IgD-negative memory B cell (primary cell): ENCODE results near the gene CDHR2. TPM values are rescaled to one million over a fixed set of nuclear protein-coding genes. Genes with fewer than 3 reads are reported as not detected.
"Not testable (repeated sequence)": the region's sequence is repeated elsewhere in the genome, so short reads cannot be mapped to it uniquely, and the experiment has no call there.

Source experiments
- H3K27ac Mint-ChIP-seq, 3 donors: one replicate each; pipeline ENCODE4 v1.8.0; 2020 to 2022; ENCODE audit warnings: mild to moderate bottlenecking in 3 of 3, mixed read lengths in 3 of 3, moderate library complexity in 1 of 3
- H3K27me3 Mint-ChIP-seq: one replicate; pipeline ENCODE4 v1.8.0; 2021; ENCODE audit warnings: mixed read lengths
- H3K36me3 Mint-ChIP-seq: one replicate; pipeline ENCODE4 v1.8.0; 2020; ENCODE audit warnings: mild to moderate bottlenecking, mixed read lengths
- H3K4me1 Mint-ChIP-seq, 3 donors: one replicate each; pipeline ENCODE4 v1.8.0; 2020 to 2022; ENCODE audit warnings: mixed read lengths in 3 of 3, mild to moderate bottlenecking in 1 of 3
- H3K4me3 Mint-ChIP-seq, 4 donors: one replicate each; pipeline ENCODE4 v1.8.0; 2020 to 2022; ENCODE audit warnings: mild to moderate bottlenecking in 4 of 4, mixed read lengths in 4 of 4, moderate library complexity in 3 of 4
- H3K9me3 Mint-ChIP-seq, 3 donors: one replicate each; pipeline ENCODE4 v1.8.0; 2020 to 2021; ENCODE audit warnings: mixed read lengths in 3 of 3, mild to moderate bottlenecking in 1 of 3
- polyA plus RNA-seq: library from polyadenylated mRNA; unstranded; fragments of 300-500 nt; fragmentation: Illumina TruSeq; gene quantifications from one replicate; pipeline ENCODE4 v1.2.3, GENCODE V29; 2021

Gene CDHR2
- polyA plus RNA-seq, 1 donor from 2014 or later: not detected

DNA sequence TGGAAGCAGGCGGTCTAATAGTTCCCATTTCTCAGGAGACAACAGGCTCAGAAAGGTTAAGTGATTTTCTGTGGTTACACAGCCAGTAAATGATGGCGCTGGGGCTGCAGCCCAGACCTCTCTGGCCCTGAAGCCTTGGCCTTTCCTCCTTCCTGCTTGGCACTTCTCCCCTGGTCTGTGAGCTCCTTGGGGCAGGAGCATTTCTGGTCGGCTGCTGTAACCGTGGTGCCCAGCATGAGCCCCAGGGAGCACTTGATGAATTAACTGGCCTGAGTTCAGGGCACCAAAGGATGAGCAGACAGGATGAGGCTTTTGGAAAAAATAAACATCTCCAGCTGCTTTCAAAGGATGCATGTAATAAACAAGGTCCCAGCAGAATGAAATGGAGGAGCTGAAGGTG lies 30.2 kb downstream of the CDHR2 start:
- Mint-ChIP-seq H3K4me1 (peaks cover 0 to 7% (median 4%) of the 10 kb centered on the region in 3 donors), H3K27me3 (peaks cover 5% of the 10 kb centered on the region), H3K4me3 (no peak overlapping the region), H3K36me3 (no peaks in the 10 kb centered on the region), H3K9me3 (peaks cover 0 to 3% (median 0%) of the 10 kb centered on the region in 3 donors), H3K27ac (no peak overlapping the region)

DNA sequence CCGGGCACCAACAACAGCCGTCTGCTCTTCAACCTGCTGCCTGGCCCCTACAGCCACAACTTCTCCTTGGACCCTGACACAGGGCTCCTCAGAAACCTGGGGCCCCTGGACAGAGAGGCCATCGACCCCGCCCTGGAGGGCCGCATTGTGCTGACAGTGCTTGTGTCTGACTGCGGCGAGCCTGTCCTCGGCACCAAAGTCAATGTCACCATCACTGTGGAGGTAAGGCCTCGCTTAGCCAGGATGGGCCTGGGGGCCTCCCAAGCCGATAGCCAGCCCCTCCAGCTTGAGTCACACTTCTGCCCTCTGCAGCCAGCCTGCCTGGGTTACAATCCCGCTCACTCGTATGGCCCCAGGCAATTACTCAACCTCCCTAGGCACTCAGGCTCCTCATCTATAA lies 32.2 kb downstream of the CDHR2 start:
- Mint-ChIP-seq H3K36me3 (no peaks in the 10 kb centered on the region), H3K4me1 (peaks cover 0 to 7% (median 4%) of the 10 kb centered on the region in 3 donors), H3K9me3 (peaks cover 5 to 10% (median 6%) of the 10 kb centered on the region in 3 donors), H3K27me3 (peaks cover 2% of the 10 kb centered on the region), H3K27ac (no peak overlapping the region), H3K4me3 (no peak overlapping the region)

DNA sequence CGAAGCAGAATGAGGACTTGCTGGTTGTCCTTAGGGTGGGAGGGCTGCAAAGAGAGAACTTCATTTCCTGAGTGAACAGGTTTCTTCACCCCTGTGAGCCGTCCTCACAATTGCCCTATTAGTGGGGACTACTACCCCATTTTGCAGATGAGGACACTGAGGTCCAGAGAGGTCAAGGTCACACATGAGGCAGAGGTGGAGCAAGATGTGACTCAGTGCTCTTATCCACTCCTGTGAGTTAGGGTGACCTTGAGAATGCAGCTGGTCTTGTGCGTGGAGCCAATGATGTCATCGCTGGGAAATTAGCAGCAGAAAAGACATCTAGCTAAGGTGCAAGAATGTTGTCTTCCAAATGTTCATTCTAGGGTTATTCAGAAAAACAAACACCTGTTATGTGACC lies 33.9 kb downstream of the CDHR2 start:
- Mint-ChIP-seq H3K9me3 (peaks cover 5 to 10% (median 6%) of the 10 kb centered on the region in 3 donors), H3K4me3 (no peak overlapping the region)

GRCh38 chr5:176587398-176587797 lies 38.3 kb downstream of the CDHR2 start:
- H3K27me3 Mint-ChIP-seq: peaks cover 2% of the 10 kb centered on the region
- H3K9me3 Mint-ChIP-seq: peaks cover 5 to 10% (median 6%) of the 10 kb centered on the region in 3 donors
- H3K4me3 Mint-ChIP-seq: no peak overlapping the region
- no peaks in the 10 kb centered on the region for H3K36me3 Mint-ChIP-seq
- no peaks in the 10 kb centered on the region for H3K4me1 Mint-ChIP-seq
- no peak overlapping the region for H3K27ac Mint-ChIP-seq

More for the DNA sequence above, 33.9 kb downstream of the CDHR2 start:
- no peaks in the 10 kb centered on the region for H3K36me3 Mint-ChIP-seq
- H3K27me3 Mint-ChIP-seq: peaks cover 2% of the 10 kb centered on the region
- H3K27ac Mint-ChIP-seq: peak overlapping the region in 1 of 3 donors; percentile 31
- peaks cover 0 to 4% (median 4%) of the 10 kb centered on the region in 3 donors for H3K4me1 Mint-ChIP-seq

- Mint-ChIP-seq H3K4me3 (no peak overlapping the region), H3K9me3 (peaks cover 5 to 10% (median 6%) of the 10 kb centered on the region in 3 donors), H3K27ac (peak overlapping the region in 1 of 3 donors; percentile 2), H3K36me3 (peaks cover 2% of the 10 kb centered on the region), H3K4me1 (no peaks in the 10 kb centered on the region), H3K27me3 (peaks cover 2% of the 10 kb centered on the region)
Observed at GRCh38 chr5:176588297-176588696, 39.2 kb downstream of the CDHR2 start.

GRCh38 chr5:176589039-176589769 lies 40.1 kb downstream of the CDHR2 start:
- H3K27me3 Mint-ChIP-seq: no peaks in the 10 kb centered on the region
- H3K9me3 Mint-ChIP-seq: peaks cover 5 to 7% (median 6%) of the 10 kb centered on the region in 3 donors
- peaks cover 2% of the 10 kb centered on the region for H3K36me3 Mint-ChIP-seq

DNA sequence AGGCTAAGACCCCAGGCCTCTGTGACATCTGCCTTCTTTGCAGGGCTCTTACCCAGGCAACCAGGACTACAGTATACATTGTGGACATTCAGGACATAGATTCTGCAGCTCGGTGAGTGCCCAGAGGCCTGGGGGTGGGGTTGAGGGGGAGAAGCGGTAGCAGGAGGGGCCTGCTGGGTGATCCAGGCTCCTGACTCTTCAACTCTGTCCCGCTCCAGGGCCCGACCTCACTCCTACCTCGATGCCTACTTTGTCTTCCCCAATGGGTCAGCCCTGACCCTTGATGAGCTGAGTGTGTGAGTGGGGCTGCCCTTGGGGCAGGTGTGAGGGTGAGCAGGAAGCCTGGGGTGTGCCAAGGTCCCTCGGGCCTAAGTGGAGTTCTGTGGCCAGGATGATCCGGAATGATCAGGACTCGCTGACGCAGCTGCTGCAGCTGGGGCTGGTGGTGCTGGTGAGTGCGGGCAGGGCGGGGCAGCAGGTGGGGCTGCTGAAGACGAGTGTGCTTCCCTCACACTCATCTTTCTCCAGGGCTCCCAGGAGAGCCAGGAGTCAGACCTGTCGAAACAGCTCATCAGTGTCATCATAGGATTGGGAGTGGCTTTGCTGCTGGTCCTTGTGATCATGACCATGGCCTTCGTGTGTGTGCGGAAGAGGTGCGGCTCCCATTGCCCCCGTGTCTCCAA lies 41.0 kb downstream of the CDHR2 start:
- no peaks in the 10 kb centered on the region for H3K4me1 Mint-ChIP-seq
- H3K36me3 Mint-ChIP-seq: peaks cover 2% of the 10 kb centered on the region
- H3K4me3 Mint-ChIP-seq: no peak overlapping the region
- peaks cover 4% of the 10 kb centered on the region in 3 donors for H3K9me3 Mint-ChIP-seq
- H3K27me3 Mint-ChIP-seq: no peaks in the 10 kb centered on the region
- H3K27ac Mint-ChIP-seq: no peak overlapping the region

More at GRCh38 chr5:176589039-176589769, 40.1 kb downstream of the CDHR2 start:
- no peaks in the 10 kb centered on the region for H3K4me1 Mint-ChIP-seq
- H3K27ac Mint-ChIP-seq: no peak overlapping the region
- H3K4me3 Mint-ChIP-seq: no peak overlapping the region

- H3K27ac Mint-ChIP-seq, H3K27me3 Mint-ChIP-seq, H3K4me1 Mint-ChIP-seq, H3K9me3 Mint-ChIP-seq, H3K4me3 Mint-ChIP-seq, H3K36me3 Mint-ChIP-seq: not testable (repeated sequence)
Observed at GRCh38 chr5:176591667-176592066, 42.5 kb downstream of the CDHR2 start.

- H3K4me3 Mint-ChIP-seq: no peak overlapping the region
Observed at GRCh38 chr5:176592573-176592972, 43.4 kb downstream of the CDHR2 start.

DNA sequence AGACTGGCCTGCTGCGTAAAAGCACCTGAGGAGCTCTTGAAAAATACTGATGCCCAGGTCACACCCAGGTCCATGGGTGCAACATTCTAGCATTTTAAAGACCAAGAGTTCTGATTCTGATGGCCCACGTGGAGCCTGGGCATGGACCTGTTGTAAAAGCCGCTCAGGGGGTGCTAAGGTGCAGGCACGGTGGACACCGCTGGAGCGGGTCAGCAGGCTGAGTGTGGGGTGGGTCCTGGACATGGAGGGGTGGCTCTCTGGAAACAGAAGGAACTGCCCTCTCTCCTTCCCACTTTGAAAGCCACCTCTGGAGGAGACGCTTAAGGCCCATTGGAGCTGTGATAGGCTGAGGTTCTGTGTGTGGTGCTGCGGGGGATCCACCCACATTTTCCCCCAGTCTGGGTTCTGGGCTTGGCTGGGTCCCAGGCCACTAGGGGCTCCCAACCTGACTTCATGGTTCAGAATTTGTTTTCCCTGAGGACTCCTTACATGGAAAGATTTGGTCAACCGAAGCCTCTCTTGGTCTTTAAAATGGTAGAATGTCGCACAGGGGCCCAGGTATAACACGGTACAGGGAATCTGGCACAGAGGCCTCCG lies 44.2 kb downstream of the CDHR2 start:
- H3K4me3 Mint-ChIP-seq: peak overlapping the region in 1 of 4 donors; percentile 11
- no peaks in the 10 kb centered on the region for H3K9me3 Mint-ChIP-seq
- no peaks in the 10 kb centered on the region for H3K27me3 Mint-ChIP-seq
- H3K27ac Mint-ChIP-seq: no peak overlapping the region
- peaks cover 2% of the 10 kb centered on the region for H3K36me3 Mint-ChIP-seq
- H3K4me1 Mint-ChIP-seq: no peaks in the 10 kb centered on the region

More at GRCh38 chr5:176592573-176592972, 43.4 kb downstream of the CDHR2 start:
- Mint-ChIP-seq H3K36me3 (peaks cover 2% of the 10 kb centered on the region), H3K9me3 (no peaks in the 10 kb centered on the region), H3K27me3 (no peaks in the 10 kb centered on the region), H3K4me1 (no peaks in the 10 kb centered on the region), H3K27ac (no peak overlapping the region)

DNA sequence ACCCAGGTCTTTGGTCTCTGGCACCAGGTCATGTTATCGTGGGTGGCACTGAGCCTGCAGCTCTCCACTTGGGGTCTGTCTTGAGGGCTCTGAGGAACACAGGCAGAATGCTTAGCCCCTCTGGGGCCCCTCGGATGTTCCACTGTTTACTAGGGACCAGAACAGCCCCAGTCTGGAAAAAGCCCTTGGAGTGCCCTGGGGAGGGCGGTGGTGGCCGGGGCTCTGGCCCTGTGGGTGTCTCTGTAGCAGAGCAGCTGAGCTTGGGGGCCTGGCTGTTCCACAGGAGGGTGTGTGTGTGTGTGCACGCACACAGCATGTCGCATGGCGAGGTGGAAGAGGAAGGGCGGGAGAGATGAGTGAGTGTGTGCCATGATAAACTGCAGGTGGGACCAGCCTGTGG lies 45.4 kb downstream of the CDHR2 start:
- Mint-ChIP-seq H3K27me3 (no peaks in the 10 kb centered on the region), H3K9me3 (no peaks in the 10 kb centered on the region), H3K36me3 (peaks cover 6% of the 10 kb centered on the region), H3K27ac (no peak overlapping the region), H3K4me3 (peak overlapping the region in 1 of 4 donors; percentile 38), H3K4me1 (peaks cover 0 to 2% (median 0%) of the 10 kb centered on the region in 3 donors)

DNA sequence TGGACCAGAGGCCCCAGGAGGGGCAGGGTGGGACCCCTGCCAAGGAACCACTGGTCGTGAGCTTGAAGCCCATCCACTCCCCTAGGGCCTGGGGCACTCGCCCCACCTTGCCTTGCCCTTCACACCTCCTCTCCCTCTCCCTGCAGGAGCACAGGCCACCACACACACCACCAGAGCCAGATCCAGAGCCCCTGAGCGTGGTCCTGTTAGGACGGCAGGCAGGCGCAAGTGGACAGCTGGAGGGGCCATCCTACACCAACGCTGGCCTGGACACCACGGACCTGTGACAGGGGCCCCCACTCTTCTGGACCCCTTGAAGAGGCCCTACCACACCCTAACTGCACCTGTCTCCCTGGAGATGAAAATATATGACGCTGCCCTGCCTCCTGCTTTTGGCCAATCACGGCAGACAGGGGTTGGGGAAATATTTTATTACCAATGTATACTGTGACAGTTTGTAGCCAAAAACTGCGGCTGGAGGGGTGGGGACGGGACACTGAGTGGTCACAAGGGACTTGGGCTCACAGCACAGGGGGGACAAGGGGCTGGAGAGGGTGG lies 46.3 kb downstream of the CDHR2 start:
- no peak overlapping the region for H3K27ac Mint-ChIP-seq
- H3K36me3 Mint-ChIP-seq: peaks cover 6% of the 10 kb centered on the region
- H3K27me3 Mint-ChIP-seq: no peaks in the 10 kb centered on the region
- H3K4me1 Mint-ChIP-seq: peaks cover 0 to 2% (median 0%) of the 10 kb centered on the region in 3 donors
- H3K4me3 Mint-ChIP-seq: peak overlapping the region in 1 of 4 donors; percentile 1
- no peaks in the 10 kb centered on the region for H3K9me3 Mint-ChIP-seq

DNA sequence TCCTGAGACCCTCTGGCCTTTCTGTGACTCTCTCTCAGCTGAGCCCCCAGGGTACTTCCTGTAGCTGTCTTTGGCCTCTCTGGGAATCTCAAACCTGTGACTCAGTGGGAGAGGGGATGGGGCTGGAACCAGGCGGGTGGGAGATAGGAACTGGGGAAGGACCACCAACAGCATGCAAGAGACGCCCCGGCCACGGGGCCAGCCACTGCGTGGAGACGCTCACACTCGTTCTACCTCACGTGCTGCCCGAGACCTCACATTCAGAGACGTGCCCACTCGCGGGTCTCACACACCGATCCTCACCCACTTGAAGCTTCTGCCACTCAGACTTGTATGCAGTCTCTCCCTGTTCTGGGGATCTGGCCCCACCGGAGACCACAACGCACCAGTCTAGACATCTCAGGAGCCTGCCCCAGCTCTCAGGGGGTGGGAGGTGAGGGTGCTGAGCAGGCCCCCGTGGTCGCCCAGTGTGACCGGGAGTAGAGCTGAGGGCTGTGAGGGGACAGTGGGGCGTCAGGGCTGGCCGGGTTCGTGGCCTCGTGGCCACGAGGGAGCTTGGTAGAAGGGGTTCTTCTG lies 47.0 kb downstream of the CDHR2 start:
- Mint-ChIP-seq H3K27ac (peak overlapping the region in 1 of 3 donors; percentile 35), H3K4me3 (peak overlapping the region; percentile 48 to 86 (median 75)), H3K27me3 (no peaks in the 10 kb centered on the region), H3K9me3 (no peaks in the 10 kb centered on the region), H3K36me3 (peaks cover 6% of the 10 kb centered on the region), H3K4me1 (peaks cover 0 to 2% (median 0%) of the 10 kb centered on the region in 3 donors)

GRCh38 chr5:176596689-176597416 lies 47.7 kb downstream of the CDHR2 start:
- peaks cover 6% of the 10 kb centered on the region for H3K36me3 Mint-ChIP-seq
- peak overlapping the region; percentile 48 to 86 (median 75) for H3K4me3 Mint-ChIP-seq
- no peaks in the 10 kb centered on the region for H3K27me3 Mint-ChIP-seq
- peak overlapping the region in 1 of 3 donors; percentile 35 for H3K27ac Mint-ChIP-seq
- peaks cover 0 to 2% (median 0%) of the 10 kb centered on the region in 3 donors for H3K4me1 Mint-ChIP-seq
- no peaks in the 10 kb centered on the region for H3K9me3 Mint-ChIP-seq
